OCI-LY7 (cell line): ENCODE measurements around the gene EIF4EBP2.

Experiments
- CTCF ChIP-seq: fragments of 200-600 bp; sonication (generic); conservative IDR thresholded peaks from 2 replicates; pipeline ENCODE4 v1.5.1; 2014; ENCODE audit warnings: mild to moderate bottlenecking, antibody characterized with exemption, low read length, moderate library complexity, mixed read lengths
- EZH2phosphoT487 ChIP-seq: fragments of 200-600 bp; sonication (generic); IDR thresholded peaks from 2 replicates; pipeline ENCODE4 v1.6.1; 2018; ENCODE audit warnings: low read depth, borderline replicate concordance, mild to moderate bottlenecking, mixed run types, antibody characterized with exemption, low read length, moderate library complexity, mixed read lengths

DNA sequence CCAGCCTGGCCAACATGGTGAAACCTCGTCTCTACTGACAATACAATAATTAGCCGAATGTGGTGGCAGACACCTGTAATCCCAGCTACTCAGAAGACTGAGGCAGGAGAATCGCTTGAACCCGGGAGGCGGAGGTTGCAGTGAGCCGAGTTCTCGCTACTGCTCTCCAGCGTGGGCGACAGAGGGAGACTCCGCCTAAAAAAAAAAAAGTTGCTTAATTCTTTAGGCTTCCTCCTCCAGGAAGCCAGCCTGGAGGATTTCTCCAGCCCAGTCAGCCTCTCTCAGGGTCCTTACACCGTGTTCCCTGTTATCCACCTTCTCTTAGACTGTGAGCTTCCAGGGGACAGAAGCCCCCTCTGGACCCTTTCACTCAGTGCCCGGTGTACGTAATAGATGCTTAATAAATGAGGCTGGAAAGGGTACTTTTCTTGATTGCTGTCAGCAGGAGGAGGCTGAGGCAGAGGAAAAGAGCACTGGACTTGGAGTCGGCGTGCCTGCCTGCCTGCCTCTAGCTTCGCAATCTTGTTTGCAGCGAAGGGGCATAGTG is 53.9 kb downstream of the EIF4EBP2 start:
- TF ChIP-seq CTCF (no peak), EZH2phosphoT487 (no peak)
